ENCODE data around the gene ASGR1. TPM values are rescaled to one million over a fixed set of nuclear protein-coding genes. Genes with fewer than 3 reads are reported as not detected.

The ASGR1 gene
- 2.0 and 3.1 TPM in 2 replicates for total RNA-seq (2014; rRNA removed; shearing (Covaris generic))

GRCh38 chr17:7179317-7180254 is at the start of gene ASGR1:
Gene ASGR1, minus strand, starts transcription at chr17:7179370. Its CDS starts 807 bp downstream, at chr17:7178563.

GRCh38 chr17:7219812-7220592 is 40.8 kb upstream of the ASGR1 start, which contains the start of the genes ACADVL and DLG4:
Gene ACADVL, plus strand, starts transcription at chr17:7219938. Its CDS starts 47 bp downstream, at chr17:7219985.
Gene DLG4, minus strand, starts transcription at chr17:7219836.

Small RNAs within 50 kb of the gene (small RNA-seq; reads per million reads assigned to genes)
- gene AC120057.4: not detected
- gene MIR324: 0.46 reads per million, percentile 17 among the genes with 10 or more reads in this experiment

Other genes starting within 250 kb of the ASGR1 start
- gene ALOX12, start 183.3 kb downstream of the ASGR1 start, total RNA-seq (2014; rRNA removed; shearing (Covaris generic)): not detected in 2 replicates
- 89.7 and 140 TPM in 2 replicates for gene RNASEK, start 166.7 kb downstream of the ASGR1 start, total RNA-seq (2014; rRNA removed; shearing (Covaris generic))
- not detected in 2 replicates for gene BCL6B, start 156.3 kb downstream of the ASGR1 start, total RNA-seq (2014; rRNA removed; shearing (Covaris generic))
- 0.53 and 0.79 TPM in 2 replicates for gene SLC16A13, start 143.4 kb downstream of the ASGR1 start, total RNA-seq (2014; rRNA removed; shearing (Covaris generic))
- gene SLC16A11, start 135.3 kb downstream of the ASGR1 start, total RNA-seq (2014; rRNA removed; shearing (Covaris generic)): not detected in 2 replicates
- not detected in 2 replicates for gene CLEC10A, start 99.1 kb downstream of the ASGR1 start, total RNA-seq (2014; rRNA removed; shearing (Covaris generic))
- not detected in 2 replicates for gene ASGR2, start 64.5 kb downstream of the ASGR1 start, total RNA-seq (2014; rRNA removed; shearing (Covaris generic))
- gene DLG4, start 40.5 kb upstream of the ASGR1 start, total RNA-seq (2014; rRNA removed; shearing (Covaris generic)): 18.1 and 25.8 TPM in 2 replicates
- 659 and 664 TPM in 2 replicates for gene ACADVL, start 40.6 kb upstream of the ASGR1 start, total RNA-seq (2014; rRNA removed; shearing (Covaris generic))
- gene DVL2, start 55.1 kb upstream of the ASGR1 start, total RNA-seq (2014; rRNA removed; shearing (Covaris generic)): 67.9 and 69.8 TPM in 2 replicates
- 52.4 and 54.4 TPM in 2 replicates for gene PHF23, start 60.1 kb upstream of the ASGR1 start, total RNA-seq (2014; rRNA removed; shearing (Covaris generic))
- 147 and 165 TPM in 2 replicates for gene GABARAP, start 63.1 kb upstream of the ASGR1 start, total RNA-seq (2014; rRNA removed; shearing (Covaris generic))
- 53.1 and 75.3 TPM in 2 replicates for gene CTDNEP1, start 72.4 kb upstream of the ASGR1 start, total RNA-seq (2014; rRNA removed; shearing (Covaris generic))
- 69.7 and 99.4 TPM in 2 replicates for gene ELP5, start 72.8 kb upstream of the ASGR1 start, total RNA-seq (2014; rRNA removed; shearing (Covaris generic))
- 0.49 and 0.50 TPM in 2 replicates for gene CLDN7, start 83.1 kb upstream of the ASGR1 start, total RNA-seq (2014; rRNA removed; shearing (Covaris generic))
- 0.05 TPM in 1 of 2 replicates, not detected in the other for gene SLC2A4, start 102.3 kb upstream of the ASGR1 start, total RNA-seq (2014; rRNA removed; shearing (Covaris generic))
- gene YBX2, start 115.3 kb upstream of the ASGR1 start, total RNA-seq (2014; rRNA removed; shearing (Covaris generic)): not detected in 2 replicates
- 1,009 and 1,089 TPM in 2 replicates for gene EIF5A, start 128.3 kb upstream of the ASGR1 start, total RNA-seq (2014; rRNA removed; shearing (Covaris generic))
- 97.9 and 100 TPM in 2 replicates for gene GPS2, start 136.0 kb upstream of the ASGR1 start, total RNA-seq (2014; rRNA removed; shearing (Covaris generic))
- 14.2 and 17.0 TPM in 2 replicates for gene NEURL4, start 150.0 kb upstream of the ASGR1 start, total RNA-seq (2014; rRNA removed; shearing (Covaris generic))
- 2.5 and 5.1 TPM in 2 replicates for gene ACAP1, start 157.2 kb upstream of the ASGR1 start, total RNA-seq (2014; rRNA removed; shearing (Covaris generic))
- 5.3 and 7.2 TPM in 2 replicates for gene KCTD11, start 172.8 kb upstream of the ASGR1 start, total RNA-seq (2014; rRNA removed; shearing (Covaris generic))
- gene TMEM95, start 175.8 kb upstream of the ASGR1 start, total RNA-seq (2014; rRNA removed; shearing (Covaris generic)): not detected in 2 replicates
- gene TNK1, start 201.7 kb upstream of the ASGR1 start, total RNA-seq (2014; rRNA removed; shearing (Covaris generic)): 1.0 and 2.4 TPM in 2 replicates
- gene PLSCR3, start 215.2 kb upstream of the ASGR1 start, total RNA-seq (2014; rRNA removed; shearing (Covaris generic)): 32.1 and 34.0 TPM in 2 replicates
- 111 and 127 TPM in 2 replicates for gene TMEM256, start 224.7 kb upstream of the ASGR1 start, total RNA-seq (2014; rRNA removed; shearing (Covaris generic))
- 9.7 and 10.0 TPM in 2 replicates for gene NLGN2, start 228.5 kb upstream of the ASGR1 start, total RNA-seq (2014; rRNA removed; shearing (Covaris generic))
- gene SPEM1, start 241.0 kb upstream of the ASGR1 start, total RNA-seq (2014; rRNA removed; shearing (Covaris generic)): not detected in 2 replicates
- gene SPEM2, start 246.2 kb upstream of the ASGR1 start, total RNA-seq (2014; rRNA removed; shearing (Covaris generic)): not detected in 2 replicates
- gene SPEM3, start 249.5 kb upstream of the ASGR1 start, total RNA-seq (2014; rRNA removed; shearing (Covaris generic)): not detected in 2 replicates